DMS79 (cell line): ENCODE data around the gene VEPH1.
"Not testable (repeated sequence)": the region's sequence is repeated elsewhere in the genome, so short reads cannot be mapped to it uniquely, and the experiment has no call there.

Experiments
- DNase-seq: peaks from one replicate; lab custom pipeline; 2025; lab: John Stamatoyannopoulos, UW

Gene VEPH1

DNA sequence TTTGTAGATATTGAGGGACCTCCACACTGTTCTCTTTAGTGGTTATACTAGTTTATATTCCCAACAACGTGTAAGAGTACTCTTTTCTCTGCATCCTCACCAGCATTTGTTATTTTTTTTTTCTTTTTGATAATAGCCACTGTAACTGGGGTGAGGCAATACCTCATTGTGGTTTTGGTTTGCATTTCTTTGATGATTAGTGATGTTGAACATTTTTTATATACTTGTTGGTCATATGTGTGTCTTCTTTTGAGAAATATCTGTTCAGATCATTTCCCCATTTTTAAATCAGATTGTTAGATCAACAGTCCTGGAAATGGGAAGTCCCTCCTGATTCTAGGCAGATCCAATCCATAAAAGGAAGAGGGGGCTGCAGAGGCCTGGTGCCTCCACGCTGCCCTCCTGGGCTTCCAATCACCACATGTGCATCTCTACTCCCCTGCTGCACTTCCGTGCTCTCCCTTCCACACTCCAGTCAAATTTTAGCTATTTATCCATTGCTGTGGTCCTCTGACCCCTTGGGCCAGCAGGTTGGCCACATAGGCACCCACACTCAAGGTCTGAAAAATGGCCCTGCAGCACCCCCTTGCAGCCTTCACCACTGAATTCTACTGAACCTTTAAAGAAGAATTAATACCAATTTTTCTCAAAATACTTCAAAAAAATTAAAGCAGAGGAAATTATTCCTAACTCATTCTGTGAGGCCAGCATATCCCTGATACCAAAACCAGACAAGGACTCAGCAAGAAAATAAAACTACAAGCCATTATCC lies 154.7 kb downstream of the VEPH1 start:
- DNase-seq, result not testable (repeated sequence)

DNA sequence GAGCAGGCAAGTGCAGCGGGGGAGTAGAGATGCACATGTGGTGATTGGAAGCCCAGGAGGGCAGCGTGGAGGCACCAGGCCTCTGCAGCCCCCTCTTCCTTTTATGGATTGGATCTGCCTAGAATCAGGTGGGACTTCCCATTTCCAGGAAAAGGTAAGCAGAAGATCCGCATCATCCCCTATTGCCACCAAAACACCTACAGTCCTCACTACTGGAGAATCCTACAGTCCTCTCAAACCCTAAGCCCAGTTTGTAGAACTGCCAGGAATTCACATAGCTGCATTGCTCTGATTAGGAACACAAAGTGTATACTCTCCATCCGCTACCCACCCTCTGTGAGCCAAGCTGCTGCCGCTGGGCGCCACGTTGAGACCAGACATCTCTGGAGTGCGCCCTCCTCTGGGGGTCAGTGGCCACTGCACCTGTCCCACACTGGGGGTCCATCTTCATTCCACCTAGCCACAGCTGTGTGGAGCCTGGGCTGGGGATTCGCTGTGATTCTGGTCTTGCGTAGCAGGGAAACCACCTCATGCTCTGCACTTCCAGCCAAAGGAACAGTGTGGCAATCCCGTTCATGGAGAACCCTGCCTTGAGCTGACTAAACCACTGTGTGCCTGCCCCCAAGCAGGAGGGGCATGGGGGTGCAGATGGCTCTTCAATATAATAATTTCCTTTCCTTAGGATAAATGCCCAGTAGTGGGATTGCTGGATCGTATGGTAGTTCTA lies 155.5 kb downstream of the VEPH1 start:
- DNase-seq, result no peak

DNA sequence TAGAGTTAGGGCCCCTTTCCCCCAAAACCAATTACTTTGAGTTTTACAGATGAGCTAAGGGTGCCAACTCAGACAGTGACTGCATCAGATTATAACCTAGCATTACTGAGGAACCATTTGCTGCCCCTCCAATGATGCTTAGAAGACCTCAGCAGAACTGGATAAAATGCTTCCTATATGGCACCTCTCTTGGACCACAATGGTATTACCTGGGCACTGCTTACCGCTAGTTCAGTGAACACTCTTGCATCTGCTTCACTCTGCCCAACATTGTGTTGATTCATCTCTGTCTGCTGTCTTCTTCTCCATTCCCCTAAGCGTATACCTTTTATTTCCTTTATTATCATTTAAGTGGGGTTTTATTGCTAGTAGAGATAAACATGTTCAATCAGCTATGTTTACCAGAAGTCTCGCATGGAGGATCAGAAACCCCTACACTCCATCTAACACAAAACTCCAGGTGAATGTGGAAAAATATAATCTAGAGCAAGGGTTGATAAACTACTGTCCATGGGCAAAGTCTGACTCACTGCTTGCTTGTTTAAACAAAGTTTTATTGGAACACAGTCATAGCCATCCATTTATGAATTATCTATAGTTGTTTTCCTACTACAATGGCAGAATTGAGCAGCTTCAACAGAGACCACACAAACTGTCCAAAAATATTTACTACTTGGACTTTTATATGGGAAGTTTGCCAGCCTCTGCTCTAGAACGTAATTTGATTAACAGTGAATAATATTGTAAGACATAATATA lies 166.8 kb downstream of the VEPH1 start:
- DNase-seq, result no peak

DNA sequence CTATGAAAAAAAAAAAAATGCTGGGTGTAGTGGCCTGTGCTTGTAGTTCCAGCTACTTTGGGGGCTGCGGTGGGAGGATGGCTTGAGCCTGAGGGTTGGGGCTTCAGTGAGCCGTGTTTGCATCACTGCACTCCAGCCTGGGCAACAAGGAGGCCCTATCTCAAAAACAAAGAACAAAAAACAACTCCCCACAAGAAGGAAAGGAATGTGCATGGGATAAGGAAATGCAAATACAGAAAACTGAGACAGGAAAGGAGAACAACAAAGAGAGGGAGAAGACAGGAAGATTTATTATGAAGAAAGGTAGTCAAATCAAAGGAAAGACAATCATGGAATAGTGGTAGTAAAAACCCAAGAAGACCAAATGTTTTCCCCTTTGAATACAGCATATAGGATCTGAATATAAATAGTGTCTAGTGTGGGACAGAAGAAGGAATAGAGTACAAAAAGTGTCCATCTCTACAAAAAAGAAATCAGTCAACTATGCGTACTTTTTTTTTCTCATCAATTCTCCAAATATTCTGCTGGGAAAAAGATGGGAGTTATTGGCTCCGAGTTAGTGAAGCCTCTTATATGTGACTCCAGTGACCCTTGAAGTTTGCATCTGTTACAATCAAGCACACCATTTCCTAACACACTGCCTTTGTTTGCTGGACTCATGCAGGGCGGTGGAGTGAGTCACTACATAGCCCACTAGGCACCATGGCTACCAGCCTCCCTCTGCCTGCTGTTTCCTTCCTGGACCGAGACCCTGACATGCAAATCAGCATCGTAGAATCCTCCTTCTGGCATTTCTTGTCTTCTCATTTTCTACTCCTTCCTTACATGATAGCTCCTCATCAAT lies 167.8 kb downstream of the VEPH1 start:
- DNase-seq, result no peak

DNA sequence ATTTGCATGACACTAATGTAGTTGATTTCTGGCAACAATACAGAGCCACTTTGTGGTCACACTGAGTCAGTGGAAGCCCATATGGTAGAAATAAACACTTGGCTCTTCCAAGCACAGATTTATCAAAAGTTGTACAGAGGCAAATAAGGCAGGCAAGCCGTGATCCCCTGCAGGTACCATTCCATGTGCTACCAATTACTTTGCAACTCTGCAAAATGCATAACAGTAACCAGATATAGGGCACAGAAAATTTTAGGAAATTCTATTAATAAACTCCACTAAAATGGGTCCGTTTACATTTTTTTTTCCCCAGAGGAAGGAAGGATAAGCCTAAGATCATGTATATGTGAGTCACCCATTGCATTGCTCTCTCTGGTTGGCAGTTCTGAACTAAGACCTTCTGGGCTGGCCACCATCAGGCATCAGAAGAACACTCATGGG lies 169.6 kb downstream of the VEPH1 start:
- DNase-seq, result no peak

DNA sequence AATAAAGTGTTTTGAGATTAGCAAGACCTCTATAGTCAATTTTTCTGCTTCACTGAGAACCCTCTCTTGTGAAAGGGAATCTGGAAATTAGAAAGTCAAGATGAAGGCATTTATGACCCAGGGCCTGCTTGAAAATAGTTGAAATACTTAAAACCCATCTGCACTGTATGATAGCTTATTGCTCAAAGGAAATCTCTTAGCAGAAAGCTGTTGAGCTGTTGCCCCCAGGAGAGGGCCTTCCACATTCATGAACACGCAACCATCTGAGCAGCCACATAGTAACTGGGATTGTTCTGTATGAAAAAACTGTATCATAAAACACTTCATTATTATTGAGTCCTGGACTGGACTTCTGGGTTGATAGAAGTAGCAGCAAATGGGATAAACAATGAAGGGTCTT lies 173.0 kb downstream of the VEPH1 start:
- no peak for DNase-seq

DNA sequence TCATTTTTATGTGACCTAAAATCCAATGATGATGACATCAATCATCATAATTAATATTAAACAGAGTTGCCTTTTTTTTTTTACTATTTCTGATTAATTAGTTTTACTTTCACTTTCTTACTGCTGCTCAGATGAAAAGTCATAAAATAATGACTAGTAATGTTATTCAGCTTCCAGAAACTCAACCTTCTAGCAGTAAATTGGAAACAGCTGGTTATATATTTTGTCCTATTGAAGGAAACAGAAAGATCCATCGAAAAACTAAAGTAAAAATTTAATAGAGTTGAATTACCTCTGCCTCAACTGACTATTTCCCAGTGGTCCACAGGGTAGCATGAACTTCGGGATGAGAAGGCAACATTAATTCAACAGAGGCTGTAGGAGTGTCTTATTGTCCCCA lies 173.7 kb downstream of the VEPH1 start:
- DNase-seq, result no peak

DNA sequence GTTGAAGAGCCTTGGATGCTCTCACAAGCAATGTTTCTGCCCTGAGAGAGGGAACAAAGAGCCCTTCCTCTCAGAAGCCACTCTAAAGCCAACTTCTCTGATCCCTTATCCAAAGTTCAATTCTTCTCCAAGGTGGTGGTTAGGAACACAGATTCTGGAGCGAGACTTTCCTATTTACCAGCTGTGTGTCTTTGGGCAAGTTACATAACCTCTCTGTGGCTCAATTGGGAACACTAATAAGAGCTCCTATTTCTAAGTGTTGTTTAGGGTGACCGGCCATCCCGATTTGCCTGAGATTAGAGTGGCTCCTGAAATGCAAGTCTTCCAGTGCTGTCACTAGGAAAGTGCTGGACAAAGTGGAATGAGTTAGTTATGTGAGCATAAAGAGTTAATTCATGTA lies 175.4 kb downstream of the VEPH1 start:
- no peak for DNase-seq

DNA sequence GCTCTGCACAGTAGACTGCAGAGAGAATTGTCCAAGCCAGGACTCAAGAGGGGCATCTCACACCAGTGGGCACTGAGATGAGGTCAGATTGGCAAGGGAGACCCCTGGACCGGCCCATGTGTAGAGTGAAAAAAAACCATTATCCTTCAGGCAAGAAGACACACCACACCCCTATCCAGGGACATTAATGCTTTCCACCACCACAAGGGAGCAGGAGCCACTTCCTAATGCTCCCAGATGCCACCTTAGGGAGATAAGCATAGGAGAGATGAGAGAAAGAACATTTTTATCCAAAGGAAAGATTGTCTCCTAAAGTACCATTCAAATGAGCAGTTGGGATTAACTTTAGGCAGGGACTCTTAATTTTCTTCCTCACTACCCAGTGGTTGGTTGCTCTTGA lies 176.2 kb downstream of the VEPH1 start:
- no peak for DNase-seq

DNA sequence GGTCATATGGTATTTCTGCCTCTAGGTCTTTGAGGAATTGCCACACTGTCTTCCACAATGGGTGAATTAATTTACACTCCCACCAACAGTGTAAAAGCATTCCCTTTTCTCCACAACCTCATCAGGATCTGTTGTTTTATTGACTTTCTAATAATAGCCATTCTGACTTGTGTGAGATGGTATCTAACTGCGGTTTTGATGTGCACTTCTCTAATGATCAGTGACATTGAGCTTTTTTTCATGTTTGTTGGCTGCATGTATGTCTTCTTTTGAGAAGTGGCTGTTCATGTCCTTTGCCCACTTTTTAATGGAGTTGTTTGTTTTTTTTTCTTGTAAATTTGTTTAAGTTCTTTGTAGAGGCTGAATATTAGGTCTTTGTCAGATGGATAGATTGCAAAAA lies 178.3 kb downstream of the VEPH1 start:
- DNase-seq, result not testable (repeated sequence)

DNA sequence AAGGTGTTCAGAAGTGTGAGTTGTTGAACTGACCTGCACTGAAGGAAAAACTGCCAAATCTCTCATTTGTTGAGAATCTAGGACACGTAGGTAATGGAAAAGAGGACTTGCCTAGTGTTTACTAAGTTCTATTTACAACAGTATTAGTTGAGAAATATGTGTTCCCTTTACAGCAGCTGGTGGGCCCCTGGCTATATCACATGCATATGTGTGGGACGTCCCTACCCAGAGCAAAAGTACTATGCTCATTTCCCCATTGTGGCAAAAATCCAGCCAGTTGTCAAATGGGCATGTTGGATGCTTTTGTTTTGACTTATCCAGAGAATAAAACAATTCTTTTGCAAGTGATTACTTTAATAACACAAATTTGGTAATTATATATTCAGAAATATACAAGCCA lies 179.9 kb downstream of the VEPH1 start:
- DNase-seq, result no peak

DNA sequence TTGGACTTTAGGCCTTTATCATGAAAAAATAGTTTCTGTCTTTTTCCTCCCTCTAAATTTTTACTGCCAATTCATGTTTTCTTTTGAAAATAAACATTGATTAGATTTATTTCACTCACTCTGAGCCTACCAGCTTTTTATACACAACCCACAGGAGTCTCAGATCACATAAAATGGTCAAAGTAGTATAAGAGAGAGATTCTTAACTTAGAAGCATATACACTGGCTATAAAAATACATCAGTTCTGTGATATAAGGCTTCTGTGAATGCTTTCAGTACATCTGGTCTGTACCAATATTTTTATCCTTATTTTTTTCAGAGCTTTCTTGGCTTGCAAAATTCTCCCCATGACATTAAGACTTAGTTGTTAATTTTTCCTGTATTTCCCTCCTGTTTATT lies 183.5 kb downstream of the VEPH1 start:
- DNase-seq, result no peak

DNA sequence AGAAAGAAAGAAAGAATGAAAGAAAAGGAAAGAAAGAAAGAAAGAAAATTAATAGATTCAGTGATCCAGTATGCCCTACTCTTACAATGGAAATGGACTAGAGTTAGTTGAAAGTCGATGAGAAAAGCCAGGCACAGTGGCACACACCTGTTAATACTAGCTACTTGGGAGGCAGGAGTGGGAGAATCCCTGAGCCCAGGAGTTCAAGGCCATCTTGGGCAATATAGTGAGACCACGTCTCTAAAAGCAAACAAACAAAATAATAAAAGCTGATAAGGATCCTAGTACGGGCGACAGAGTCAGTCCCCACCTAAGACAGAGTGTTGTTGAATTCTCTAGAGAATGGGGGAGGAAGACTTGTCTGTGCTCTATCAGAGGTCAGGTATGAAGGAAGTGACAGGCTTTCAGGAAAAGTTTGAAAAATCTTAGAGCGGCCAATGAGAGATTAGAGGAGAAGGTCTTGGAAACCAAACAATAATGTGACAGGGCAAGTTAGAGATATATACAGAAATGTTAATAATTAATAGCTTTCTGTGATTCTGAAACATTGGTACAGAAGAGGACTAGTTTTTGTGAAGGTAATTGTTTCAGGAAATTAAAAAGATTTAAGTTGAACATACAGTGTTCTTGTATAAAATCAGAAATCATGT lies 184.5 kb downstream of the VEPH1 start:
- no peak for DNase-seq

DNA sequence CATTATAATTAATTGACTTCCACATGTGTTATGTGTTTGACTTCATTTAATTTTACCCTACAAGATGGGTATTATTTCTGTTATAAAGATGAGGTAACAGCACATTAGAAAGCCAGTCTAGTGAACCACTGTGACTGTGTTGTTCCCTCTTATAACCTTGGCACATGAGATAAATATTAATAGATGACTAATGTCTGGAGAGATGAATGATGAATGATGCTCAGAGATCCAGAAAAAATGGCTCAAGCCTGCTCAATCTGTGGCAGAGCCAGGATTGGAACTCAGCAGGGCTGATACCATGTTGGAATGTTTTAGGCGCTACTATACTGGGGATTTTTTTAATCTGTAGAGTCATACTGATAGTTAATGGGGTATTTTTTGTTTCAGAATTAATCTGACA lies 185.3 kb downstream of the VEPH1 start:
- no peak for DNase-seq

DNA sequence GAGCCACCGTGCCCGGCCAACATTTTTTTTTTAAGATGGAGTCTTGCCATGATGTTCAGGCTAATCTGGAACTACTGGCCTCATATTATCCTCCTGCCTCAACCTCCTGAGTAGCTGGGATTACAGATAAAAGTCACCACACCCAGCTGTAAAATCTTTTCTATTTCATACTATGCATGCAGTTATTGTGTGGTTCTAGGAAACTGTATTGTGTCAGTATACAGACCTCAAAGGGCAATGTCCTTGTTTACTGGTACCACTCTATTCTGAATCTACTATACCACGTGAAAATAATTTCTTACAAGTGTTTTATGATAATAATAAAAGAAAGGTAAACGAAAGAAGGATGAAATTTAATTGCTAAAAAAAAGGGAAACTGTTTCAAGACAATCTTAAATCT lies 190.0 kb downstream of the VEPH1 start:
- DNase-seq, result no peak

DNA sequence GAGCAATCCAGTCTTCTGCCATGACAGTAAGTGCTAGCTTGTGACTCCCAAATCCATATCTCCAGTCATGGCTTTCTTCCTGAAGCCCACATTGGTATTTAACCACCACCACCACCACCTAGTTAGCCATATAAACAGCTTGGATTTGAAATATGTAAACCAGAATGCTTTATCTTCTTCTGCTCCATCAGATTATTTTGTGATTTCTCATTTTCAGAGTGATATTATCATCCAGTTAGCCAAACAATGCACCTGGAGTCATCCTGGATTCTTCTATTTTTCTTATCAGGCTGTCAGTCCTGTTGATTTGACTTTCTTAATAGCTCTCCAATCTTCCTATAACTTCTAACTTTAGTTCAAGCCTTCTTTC lies 190.9 kb downstream of the VEPH1 start:
- no peak for DNase-seq

DNA sequence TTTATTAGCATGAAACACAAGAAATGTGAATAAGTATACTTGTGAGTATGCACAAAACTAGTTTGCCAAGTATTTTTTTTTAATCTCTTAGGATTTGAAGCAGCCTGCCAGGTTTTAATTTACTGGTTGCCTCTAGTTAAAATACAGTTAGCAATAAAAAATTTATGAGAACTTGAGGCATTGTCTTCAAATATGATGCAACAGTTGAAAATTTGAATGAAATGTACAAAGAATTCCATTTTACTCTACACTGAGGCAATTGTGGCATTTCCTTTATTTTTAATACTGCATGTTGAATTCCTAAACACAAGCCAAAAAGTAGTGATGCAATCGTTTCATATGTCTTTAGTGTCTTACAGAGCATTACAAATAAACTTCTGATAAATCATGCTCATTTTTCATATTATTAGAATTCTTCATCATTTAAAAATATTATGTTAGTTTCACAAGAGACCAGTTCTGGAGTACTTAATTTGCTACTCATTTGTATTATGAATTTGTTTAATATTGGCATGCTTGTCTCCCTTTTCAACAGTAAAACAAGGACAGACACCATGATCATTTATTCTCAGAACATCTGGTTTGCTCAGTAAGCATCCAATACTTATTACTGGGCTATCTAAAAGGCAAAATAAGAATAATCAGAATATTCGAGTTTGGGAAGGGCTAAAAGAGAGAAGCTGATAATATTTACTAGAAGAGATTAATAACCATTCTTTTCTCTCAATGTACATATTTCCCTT lies 191.4 kb downstream of the VEPH1 start:
- no peak for DNase-seq

DNA sequence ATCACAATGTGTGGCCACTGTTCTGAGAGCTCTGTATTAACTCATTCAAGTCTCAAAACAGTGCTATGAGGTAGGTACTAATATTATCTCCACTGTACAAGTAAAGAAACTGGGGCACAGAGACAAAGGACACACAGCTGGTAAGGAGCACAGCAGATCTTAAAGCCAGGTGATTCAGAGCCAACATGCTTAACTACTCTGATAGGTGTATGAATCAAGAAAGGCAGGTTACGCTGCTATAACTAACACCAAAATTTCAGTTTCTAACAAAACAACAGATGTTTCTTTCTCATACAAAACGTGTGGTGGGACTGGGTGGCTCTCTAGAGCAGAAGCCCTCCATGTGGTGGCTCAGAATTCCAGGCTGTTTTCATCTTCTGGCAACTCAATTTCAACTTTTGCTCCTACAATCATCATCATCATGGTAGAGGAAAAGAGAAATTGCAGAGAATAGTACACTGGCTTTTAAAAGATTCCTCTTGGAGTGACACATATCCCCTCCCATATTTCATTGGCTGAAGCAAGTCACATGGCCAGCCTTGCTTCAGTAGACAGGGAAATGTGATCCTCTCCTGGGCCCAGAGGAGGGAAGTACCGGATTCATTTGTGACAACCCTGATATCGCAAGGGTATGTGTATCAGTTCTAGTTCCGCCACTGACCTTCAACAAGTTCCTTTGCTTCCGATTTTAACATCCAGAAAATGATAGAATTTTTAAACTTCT lies 192.7 kb downstream of the VEPH1 start:
- DNase-seq, result no peak

DNA sequence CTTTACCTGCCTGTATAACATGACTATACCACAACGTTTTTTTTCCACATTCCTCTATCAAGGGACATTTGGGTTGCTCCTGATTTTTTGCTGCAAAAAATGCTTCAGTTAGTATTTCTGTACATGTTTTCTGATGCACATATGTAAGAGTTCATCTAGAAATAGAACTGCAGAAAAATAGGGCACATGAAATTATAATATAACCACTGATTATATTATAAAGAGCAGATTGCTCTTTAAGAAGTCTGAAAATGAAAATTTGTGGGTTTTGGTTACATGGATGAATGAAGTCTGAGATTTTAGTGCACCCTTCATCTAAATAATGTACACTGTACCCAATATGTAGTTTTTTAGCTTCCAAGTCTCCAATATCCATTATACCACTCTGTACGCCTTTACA lies 196.7 kb downstream of the VEPH1 start:
- DNase-seq, result no peak

DNA sequence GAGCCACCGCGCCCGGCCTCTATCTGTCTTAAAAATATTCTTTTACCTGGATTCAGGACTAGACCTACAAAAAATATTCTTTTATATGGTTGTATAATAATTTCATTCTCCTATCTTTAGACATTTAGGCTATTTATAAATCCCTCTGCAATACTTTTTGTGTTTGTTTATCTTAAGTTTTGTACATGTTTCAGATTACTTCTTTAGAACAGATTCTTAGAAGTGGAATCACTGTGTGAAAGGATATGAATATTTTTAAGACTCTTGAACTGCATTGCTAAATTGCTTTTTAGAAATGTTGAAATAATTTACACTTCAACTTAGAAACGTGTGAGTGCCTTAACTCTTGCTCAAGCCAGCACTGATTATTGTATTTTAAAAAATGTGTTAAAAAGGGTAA lies 197.8 kb downstream of the VEPH1 start:
- no peak for DNase-seq
